Cardiac septum (tissue), 1 donor: ENCODE measurements around the gene LBX1. TPM values are rescaled to one million over a fixed set of nuclear protein-coding genes. Genes with fewer than 3 reads are reported as not detected.

Experiments
- DNase-seq: peaks from one replicate; pipeline ENCODE4 v3.0.0-alpha.2; 2020; ENCODE audit warnings: low spot score
- intact Hi-C: fragments of 100-400 bp; cut with DNase I; formaldehyde crosslinking; loops from one replicate; pipeline ENCODE4 v1.14.0; 2022
- total RNA-seq: library from RNA; stranded (reverse); fragmentation: NEBNext Ultra II Directional; extraction: Animal tissue kit (Norgen Biotek cat#: 25700); gene quantifications from one replicate; pipeline ENCODE4 v1.2.1, GENCODE V29; 2021
- donor health status: DM: no; HTN: no; CAD: no.

LBX1 gene
- total RNA-seq, 1 donor from 2014 or later, result 0.13 TPM

DNA sequence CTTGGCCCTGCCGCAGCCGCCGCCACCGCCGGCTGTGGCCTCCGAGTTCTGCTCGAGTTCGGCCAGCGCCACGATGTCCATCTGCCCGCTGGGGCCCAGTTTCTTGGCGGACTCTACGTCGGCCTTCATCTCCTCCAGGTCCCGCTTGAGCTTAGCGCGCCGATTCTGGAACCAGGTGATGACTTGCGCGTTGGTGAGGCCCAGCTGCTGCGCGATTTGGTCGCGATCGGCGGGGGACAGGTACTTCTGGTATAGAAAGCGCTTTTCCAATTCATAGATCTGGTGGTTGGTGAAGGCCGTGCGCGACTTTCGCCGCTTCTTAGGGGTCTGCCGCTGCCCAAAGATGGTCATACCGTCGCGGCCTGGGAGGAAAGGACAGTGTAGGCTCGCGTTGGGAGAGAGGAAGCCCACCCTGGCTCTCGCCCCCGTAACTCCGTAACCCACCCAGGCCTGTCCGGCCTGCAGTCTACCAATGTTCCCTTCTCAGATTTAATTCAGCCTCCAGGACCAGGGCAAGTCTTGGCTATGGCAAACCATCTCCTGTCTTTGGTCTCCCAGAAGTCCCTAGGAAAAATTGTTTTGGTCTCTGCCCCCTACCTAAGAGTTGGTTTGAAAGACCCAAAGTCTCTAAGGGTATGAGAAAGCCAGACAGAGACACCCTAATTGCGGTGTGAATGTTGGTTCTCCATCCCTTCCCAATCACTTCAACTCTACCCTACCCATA is 1.7 kb downstream of the LBX1 start:
- intact Hi-C loops, result loop anchor here (5.0 kb wide), 1 partner anchor 90 kb away; no protein-coding TSS in a partner anchor
- DNase-seq, result no peak

DNA sequence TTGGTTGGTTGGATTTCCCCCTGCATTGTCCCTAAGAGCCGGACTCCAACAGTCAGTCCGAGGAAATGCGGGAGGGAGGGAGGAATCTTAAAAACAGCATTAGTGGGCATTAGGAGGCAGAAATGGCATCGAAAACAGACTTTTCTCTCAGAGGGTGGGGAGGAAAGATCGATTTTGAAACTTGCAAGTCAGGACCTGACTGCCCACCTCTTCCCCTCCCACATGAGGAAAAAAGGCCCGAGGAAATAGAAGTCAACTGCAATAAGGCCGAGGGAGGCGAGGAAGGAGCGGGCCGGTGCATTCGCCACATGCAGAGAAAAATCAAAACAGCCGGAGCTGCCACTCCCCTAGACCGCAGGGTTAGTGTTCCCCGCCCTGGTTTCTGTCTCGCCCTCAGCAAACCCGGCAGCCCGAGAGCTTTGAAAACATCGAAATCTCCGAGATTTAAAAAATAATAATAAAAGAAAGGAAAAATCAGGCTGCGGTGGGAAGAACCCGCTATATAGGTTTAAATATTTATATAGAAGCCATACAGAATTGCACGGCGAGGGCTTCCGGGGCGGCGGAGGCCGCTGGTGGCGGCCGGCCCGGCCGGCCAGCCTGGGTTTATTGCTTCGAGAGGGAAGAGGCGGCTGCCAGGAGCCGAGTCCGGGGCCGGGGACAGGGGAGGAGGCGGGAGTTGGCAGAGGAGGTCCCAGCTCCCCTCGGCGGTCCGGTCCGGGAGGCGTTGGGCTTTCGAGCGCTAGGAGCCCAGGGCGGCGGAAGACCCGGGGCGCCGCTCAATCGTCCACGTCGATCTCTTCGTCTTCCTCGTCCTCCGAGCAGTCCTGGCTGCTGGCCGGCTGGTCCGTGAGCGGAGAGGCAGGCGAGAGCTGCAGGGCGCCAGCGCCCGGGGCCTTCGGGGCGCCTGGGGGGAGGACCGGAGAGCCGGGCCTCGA is 2.5 kb downstream of the LBX1 start:
- intact Hi-C loops, result loop anchor here (5.0 kb wide), 1 partner anchor 89 kb away; no protein-coding TSS in a partner anchor

DNA sequence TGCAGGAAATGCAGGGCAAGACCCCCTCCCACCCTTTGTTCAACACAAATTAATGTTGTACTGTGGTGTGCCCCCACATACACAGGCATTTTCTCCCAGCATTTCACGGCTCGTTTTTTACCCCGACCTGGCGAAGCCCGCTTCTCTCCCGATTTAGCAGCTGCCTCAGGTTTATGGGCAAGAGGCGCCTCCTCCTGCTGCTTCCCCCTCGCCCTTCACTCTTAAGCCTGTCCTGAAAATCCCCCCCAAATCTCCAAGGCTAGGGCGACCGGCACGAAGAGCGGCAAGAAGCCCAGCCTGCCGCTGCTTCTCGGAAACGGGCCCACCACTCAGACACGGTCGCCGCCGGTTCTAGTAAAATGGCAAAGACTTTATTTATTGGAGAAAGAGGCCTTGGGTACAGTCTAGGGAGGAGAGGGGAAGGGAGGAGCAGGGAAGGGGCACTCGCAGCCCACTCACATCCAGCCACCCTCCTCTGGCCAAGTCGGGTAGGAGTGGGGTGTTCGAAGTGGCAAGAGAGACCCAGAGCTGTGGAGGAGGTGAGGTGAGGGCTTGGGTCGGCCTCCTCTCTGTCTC is 3.3 kb downstream of the LBX1 start:
- DNase-seq, result no peak
- intact Hi-C loops, result loop anchor here (5.0 kb wide), 1 partner anchor 89 kb away; no protein-coding TSS in a partner anchor

More for the DNA sequence above, 2.5 kb downstream of the LBX1 start:
- no peak for DNase-seq

DNA sequence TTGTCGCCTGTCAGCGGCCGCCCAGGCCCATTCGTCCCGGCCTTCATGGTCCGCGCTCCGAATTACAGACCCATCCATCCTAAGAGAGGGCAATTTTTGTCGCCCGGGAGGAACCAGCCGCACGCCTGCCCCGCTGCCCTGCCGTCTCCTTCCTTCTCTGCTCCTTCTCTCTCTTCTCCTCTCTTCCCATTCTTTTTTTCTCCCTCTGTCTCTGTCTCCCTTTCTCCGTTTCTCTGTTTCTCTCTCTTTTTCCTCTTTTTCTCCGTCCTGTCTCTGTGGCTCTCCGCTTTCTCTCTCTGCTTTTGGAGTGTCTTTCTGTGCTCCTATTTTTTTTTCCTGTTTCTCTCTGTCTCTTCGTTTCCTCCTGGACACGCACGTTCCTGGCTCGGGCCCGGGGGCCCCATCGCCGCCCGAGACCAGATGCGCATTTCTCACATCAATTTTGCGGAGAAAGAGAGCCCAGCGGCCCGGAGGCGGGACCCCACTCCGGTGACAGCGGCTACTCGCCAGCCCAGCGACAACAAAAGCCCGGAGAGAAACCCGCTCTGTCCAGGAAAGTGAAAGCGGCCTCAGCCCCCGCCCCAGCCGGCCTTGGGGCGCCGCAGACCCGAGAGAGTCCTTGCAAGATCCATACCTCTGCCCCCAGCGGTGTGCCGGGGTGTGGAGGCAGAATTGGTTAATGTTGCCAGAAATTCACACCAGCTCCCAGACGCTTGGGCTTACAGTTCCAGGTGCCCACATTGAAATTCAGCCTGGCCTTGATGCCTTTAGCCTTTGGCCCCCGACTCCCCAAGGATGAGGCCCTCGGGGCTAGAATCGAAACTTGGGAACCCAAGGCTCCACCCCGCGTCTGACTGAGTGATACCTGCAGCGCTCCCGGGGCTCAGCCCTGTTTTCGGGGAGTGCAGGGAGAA is 4.1 kb downstream of the LBX1 start:
- intact Hi-C loops, result loop anchor here (5.0 kb wide), 1 partner anchor 88 kb away; no protein-coding TSS in a partner anchor
- DNase-seq, result no peak

DNA sequence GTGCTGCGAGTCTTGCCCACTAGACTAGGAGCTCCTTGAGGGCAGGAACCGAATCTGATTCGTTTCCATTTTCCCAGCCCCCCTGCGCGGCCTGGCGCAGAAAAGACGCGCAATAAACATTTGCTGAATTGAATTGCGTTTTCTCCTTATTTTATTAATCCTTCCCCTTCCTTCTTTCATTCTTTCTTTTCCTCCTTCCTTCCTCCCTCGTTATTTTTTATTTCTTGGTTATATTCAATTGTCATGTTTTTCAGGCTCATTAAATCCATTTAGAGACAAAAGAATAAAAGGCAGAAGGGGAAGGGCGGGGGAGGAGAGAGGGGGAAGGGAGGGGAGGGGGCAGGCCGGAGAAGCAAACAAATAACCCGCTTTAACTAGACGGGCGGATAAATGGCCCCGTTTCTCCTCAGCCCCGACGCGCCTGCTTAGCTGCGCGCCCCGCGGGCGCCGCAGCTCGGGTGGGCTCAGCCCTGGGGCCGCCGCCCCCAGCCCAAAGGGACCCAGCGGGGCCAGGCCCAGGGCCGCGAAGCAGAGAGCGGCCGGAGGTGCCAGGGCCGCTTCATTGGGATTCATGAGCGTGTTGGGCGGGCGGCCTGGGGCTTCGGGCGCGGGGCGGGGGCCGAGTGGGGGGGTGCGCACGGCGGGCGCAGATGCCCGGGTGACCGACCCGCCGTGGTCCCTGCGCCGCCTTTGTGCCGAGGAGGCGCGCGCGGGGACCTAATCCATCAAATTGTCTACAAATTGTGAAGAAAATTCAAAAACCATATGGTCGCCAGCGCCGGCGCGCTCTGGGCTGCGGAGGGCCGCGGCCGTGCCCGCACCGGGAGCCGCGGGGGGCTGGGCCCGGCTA is 5.0 kb downstream of the LBX1 start:
- intact Hi-C loops, result no loop called here
- no peak for DNase-seq

DNA sequence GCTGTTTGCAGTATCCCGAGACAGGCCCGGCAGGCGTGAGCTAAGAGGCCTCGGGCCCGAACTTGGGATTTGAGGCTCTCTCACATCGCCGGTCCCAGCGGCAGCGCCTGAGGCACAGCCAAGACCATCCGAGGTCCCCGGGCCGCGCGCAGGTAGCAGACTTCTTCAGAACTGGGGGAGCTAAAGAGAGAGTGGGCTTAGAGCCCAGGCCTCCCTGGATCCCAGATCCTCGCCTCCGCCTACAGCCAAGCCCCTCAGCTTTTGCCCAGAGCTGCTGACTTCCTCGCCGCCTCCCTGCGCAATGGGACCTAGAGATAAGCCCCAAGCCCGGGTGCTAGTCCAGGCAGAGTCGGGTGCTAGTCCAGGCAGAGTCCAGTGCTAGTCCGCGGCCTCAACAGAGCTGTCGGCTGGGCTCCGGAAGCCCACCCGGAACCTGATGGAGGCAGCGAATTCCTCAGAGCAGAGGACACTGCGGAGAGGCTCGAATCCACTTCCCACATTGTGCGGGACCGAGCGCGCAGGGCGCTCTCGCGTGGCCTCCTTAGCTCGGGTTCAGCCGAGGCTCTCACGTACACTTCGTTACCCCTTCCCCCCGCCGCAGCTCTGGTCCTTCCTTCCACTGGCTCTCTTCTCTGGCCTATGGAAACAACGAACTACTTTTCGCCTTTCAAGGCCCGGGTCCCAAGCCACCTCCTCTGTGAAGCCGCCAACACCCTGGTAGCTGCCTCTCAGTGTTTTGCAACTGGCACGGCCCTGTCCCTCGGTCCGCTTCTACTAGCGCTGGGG is 5.8 kb downstream of the LBX1 start:
- intact Hi-C loops, result no loop called here
- DNase-seq, result no peak

DNA sequence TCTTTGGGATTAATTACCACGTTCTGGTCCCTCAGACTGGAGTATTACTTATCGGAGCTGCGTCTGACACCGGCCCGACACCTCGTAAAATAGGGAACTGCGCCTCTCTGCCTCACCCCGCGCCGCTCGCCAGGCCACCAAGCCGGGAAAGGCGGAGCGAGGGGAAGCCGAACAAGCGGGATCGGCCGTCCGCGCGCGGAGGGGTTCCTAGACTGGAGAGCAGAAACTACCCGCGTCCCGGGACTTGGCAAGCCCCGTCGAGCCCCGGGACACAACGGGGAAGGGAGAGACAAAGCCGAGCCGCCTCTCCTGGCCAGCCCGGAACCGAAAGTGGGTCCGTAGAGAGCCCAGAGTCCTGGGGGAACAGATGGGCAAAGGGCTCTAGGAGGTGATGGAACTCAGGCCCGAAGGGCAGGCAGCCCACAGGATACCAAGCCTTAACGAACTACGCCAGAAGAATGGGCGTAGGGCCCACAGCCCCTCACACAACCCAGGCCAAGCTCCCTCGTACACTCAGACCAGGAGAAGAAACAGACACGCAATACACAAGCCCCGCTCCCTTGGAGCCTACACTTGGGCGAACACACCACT is 6.5 kb downstream of the LBX1 start:
- DNase-seq, result no peak
- intact Hi-C loops, result no loop called here

DNA sequence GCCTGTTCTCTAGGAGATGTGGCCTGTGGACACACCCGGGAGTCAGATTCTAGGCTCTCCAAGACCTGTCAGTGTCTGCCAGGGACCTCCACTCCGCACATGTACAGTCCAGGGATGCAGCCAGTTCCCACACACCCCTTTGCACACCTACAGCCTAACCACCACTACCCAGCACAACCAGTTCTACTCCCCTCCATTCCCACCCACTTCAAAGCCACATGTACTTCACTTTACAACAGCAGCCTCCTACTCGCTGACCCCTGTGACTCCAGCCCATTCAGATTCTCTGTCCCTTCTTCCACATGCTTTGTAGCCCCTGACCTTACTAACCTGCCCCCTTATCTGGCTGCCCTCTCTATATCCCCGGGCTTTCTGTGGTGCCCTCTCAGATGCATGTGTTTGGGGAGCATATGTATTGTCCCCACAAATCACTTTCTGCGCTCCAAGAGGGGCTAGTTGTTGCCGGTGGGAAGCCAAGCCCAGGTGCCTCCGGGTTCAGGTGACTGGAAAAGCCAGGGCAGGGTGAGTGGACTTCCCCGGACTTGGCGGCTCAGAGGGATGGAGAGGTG is 7.2 kb downstream of the LBX1 start:
- DNase-seq, result no peak
- intact Hi-C loops, result no loop called here

DNA sequence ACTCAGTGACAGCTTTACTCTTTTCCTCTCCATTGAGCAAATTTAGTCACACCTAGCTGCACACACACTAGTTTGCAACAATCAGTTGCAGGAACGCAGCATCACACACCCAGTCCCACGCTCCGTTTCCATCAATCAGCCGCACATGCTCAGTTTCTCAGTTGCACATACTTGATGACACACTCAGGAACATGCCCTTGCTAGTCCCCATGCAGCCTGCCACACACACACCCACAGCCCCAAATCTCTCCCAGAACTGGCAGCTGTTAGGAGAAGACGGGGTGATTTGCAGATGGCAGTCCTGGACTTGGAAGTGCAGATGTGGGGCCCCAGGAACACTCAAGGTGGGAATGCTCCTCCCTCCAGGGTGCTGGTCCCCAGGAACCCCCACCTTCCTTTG is 7.7 kb downstream of the LBX1 start:
- no peak for DNase-seq
- intact Hi-C loops, result no loop called here

DNA sequence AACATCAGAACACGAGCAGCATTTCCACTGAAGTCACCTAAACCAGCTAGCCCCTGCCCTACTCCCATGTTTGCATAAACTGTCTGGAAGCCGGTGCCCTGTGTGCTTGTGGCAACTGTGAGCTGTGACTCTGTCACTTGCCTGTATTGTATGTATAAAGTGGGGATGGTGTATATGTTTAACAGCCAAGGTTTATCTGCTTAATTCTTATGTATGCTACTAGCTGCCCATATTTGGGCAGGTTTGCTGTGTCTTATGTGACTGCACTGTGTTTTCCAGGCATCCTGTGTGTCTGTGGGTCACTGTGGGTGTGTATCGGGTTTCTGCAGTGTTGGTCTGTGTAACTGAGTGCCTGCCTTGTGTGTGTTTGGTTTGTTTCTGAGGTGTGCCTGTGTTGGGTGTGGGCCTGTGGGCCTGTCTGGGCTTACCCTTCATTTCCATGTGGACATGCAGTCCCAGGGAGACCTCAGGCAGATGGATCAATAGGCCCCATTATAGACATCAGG is 9.3 kb downstream of the LBX1 start:
- intact Hi-C loops, result no loop called here
- no peak for DNase-seq

DNA sequence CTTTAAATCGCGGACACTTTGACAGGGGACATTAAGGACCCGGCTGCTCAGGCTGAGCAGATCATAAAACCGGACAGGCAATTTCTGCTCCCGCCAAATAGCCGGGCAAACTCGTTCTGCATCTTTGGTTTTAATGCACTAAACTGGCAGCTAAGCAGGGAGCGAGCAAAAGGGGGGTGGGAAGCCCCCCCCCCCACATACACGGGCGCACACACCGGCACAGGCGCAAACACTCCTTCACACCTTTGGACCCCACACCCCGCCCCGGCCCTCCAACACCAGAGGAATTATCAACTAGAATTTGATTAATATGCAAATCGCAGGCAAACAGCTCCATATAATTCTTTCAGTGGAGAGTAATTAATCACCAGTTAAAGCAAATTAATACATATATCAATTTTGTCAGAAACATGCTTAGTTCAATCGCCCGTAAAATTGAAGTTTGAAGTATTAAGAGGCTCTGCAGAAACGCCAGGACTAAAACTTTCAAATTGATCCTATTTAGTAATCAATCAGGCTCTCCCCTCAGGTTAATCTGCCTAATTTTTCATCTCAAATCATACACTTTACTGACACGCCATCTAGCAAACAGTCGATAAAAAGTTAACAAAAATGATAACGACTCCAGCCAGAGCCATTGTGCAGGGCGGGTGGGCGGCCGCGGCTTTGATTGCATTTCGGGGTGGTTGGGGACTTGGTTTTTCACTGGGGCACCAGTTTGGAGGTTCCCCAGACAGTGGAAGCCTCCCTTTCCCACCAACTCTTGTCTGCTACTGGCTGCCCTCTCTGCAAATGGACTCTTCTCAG is 9.9 kb downstream of the LBX1 start:
- intact Hi-C loops, result no loop called here
- no peak for DNase-seq

DNA sequence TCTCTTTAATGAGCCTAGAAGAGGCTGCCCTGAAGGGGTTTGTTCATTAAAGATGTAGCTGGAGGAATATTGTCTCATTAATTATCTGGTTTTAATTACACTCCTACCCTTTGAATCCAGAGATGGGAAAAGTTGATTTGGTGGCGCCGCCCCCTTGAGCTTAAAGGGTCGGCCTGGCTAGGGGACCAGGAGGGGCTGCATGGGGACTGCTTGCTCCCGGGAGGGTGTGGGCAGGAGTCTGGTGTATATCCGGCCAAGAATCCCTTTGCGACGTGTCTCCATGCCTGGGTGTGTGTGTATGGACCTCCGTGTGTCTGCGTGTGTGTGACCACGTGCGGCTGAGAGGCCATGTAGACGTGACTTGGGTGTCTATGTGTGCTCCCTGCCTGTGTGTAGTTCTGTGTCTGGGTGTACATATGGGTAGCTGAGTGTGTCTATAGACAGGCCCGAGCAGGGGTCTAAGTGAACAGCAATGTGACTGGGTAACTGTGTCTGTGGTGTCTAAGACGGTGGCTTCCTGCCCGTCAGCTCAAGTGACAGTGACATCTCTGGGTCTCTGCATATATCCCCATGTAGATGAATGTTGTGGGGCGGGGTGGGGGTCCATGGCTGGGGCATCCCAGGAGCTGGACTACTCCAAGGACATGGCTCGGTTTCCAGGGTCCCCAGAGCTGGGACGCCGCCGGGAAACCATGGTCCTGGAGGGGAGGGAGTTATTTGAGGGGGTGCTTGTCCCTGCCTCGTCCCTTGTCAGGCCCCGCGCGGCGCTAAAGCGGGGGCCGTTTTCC is 10.7 kb downstream of the LBX1 start:
- DNase-seq, result no peak
- intact Hi-C loops, result no loop called here

DNA sequence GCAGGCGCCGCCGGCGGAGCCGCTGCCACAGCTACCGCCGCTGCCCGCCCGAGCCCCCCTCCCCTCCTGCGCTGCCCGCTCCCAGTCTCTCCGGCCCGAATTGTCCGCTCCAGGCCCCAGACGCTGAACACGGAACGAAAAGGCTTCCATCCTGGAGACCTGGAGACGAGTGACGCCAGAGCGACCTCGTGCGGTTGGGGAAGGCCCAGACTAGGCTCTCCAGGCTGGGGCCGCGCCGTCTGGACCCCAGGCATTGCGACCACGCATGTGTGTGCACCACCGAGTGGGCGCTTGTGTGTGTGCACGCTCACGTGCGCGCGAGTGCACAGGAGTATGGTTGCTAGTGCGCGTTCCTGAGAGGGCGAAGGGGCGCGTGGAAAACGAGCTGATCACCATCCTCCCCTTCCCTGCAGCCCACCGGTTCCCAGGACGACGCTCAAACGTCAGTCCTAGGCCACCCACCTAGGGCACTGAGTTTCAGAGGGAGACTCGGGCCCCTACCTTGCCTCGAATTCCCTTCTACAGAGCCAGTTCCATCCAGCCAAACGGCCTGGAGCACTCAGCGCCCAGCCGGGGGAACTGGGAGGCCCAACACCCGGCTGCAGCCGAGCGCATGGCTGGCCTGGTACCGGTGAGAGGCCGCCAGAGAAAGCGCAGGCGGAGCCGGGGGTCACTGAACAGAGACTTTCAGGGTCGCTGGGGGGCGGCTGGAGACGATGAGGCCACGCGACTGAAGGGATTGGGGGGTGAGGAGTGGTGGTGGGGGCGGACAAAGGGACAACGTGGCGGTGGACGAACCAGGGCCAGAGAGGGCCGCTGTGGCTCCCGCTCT is 11.6 kb downstream of the LBX1 start:
- intact Hi-C loops, result no loop called here
- DNase-seq, result no peak

DNA sequence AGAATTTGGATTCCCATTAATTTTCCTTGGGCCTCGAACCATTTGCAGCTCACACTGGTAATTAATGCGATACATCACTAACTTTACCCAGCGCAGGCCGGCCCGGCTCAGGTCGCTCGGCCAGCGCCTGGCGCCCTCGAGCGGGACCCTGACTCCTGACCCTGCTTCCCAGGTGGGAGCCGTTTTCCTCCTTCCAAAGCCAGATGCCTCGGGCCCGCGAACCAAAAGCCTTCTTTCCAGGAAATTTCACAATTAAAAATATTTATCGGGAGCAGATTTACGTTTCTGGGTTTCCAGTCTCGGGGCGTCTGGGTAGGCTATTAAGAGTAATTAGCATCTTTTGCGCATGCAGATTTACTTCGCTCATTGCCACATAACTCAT is 12.2 kb downstream of the LBX1 start:
- intact Hi-C loops, result no loop called here
- no peak for DNase-seq
